Neural cell (in vitro differentiated cells): ENCODE measurements around the gene CNTNAP2. TPM values are rescaled to one million over a fixed set of nuclear protein-coding genes. Genes with fewer than 3 reads are reported as not detected.

Experiments used
- H2AFZ ChIP-seq: fragments of 200-600, 300-800 bp; sonication (generic), shearing (Covaris generic); 2 replicates; pipeline ENCODE4 v1.6.0; 2014; ENCODE audit warnings: low read depth, mild to moderate bottlenecking, antibody characterized with exemption, low read length, moderate library complexity
- H3F3A ChIP-seq: fragments of 200-600 bp; shearing (Covaris generic); 2 replicates; pipeline ENCODE4 v1.6.1; 2016; ENCODE audit warnings: mild to moderate bottlenecking, moderate library complexity, mixed read lengths, antibody characterized with exemption, low read length; ENCODE audit not compliant: insufficient read depth, poor library complexity, severe bottlenecking
- H3K27ac ChIP-seq: fragments of 200-600, 300-800 bp; sonication (generic), shearing (Covaris generic); 2 replicates; pipeline ENCODE4 v1.5.1; 2014; ENCODE audit warnings: mild to moderate bottlenecking, low read length, moderate library complexity
- H3K27me3 ChIP-seq: fragments of 300-800, 200-600 bp; sonication (generic), shearing (Covaris generic); 2 replicates; pipeline ENCODE4 v1.6.0; 2014; ENCODE audit warnings: mild to moderate bottlenecking, low read depth, low read length, moderate library complexity; ENCODE audit not compliant: insufficient read depth
- H3K36me3 ChIP-seq: fragments of 300-800, 200-600 bp; sonication (generic), shearing (Covaris generic); 2 replicates; pipeline ENCODE4 v1.5.1; 2014; ENCODE audit warnings: mild to moderate bottlenecking, antibody characterized with exemption, low read length, moderate library complexity; ENCODE audit not compliant: insufficient read depth
- H3K4me2 ChIP-seq: fragments of 300-800, 200-600 bp; sonication (generic), shearing (Covaris generic); 2 replicates; pipeline ENCODE4 v1.6.0; 2014; ENCODE audit warnings: mild to moderate bottlenecking, low read length
- H3K4me3 ChIP-seq: fragments of 300-800, 200-600 bp; sonication (generic), shearing (Covaris generic); 2 replicates; pipeline ENCODE4 v1.5.1; 2014; ENCODE audit warnings: mild to moderate bottlenecking, low read length, moderate library complexity
- H3K79me2 ChIP-seq: fragments of 200-600 bp; shearing (Covaris generic); replicated peaks from 2 replicates; pipeline ENCODE4 v1.6.0; 2014; ENCODE audit warnings: mild to moderate bottlenecking, low read length, moderate library complexity; ENCODE audit not compliant: insufficient read depth
- H3K9ac ChIP-seq: fragments of 300-800, 200-600 bp; sonication (generic), shearing (Covaris generic); 2 replicates; pipeline ENCODE4 v1.6.1; 2016; ENCODE audit warnings: mild to moderate bottlenecking, low read length, mixed read lengths
- H3K9me2 ChIP-seq: fragments of 200-600 bp; shearing (Covaris generic); 2 replicates; pipeline ENCODE4 v1.6.1; 2016; ENCODE audit warnings: mild to moderate bottlenecking, low read length, mixed read lengths; ENCODE audit not compliant: insufficient read depth
- H3K9me3 ChIP-seq: fragments of 200-600, 300-800 bp; sonication (generic), shearing (Covaris generic); 2 replicates; pipeline ENCODE4 v1.6.1; 2016; ENCODE audit warnings: mild to moderate bottlenecking, mixed run types, low read length, moderate library complexity, mixed read lengths
- H4K20me1 ChIP-seq: fragments of 200-600 bp; shearing (Covaris generic); 2 replicates; pipeline ENCODE4 v1.6.1; 2016; ENCODE audit warnings: mild to moderate bottlenecking, mixed run types; ENCODE audit not compliant: insufficient read depth
- CTCF ChIP-seq: fragments of 450-650 bp; IDR thresholded peaks from 2 replicates; pipeline ENCODE4 v1.5.1; 2014; ENCODE audit warnings: antibody characterized with exemption, mild to moderate bottlenecking, moderate library complexity; ENCODE audit not compliant: poor library complexity, severe bottlenecking
- EP300 ChIP-seq: fragments of 450-650 bp; conservative IDR thresholded peaks from 2 replicates; pipeline ENCODE4 v1.6.1; 2014; ENCODE audit warnings: antibody characterized with exemption, mild to moderate bottlenecking, moderate library complexity; ENCODE audit not compliant: poor library complexity, severe bottlenecking
- EZH2 ChIP-seq: fragments of 200-600, 300-800 bp; shearing (Covaris generic), sonication (generic); IDR thresholded peaks from 2 replicates; pipeline ENCODE4 v1.6.1; 2014; ENCODE audit warnings: antibody characterized with exemption, low read length, borderline replicate concordance, mild to moderate bottlenecking; ENCODE audit not compliant: insufficient read depth, poor library complexity, severe bottlenecking
- MXI1 ChIP-seq: fragments of 450-650 bp; conservative IDR thresholded peaks from 2 replicates; pipeline ENCODE4 v1.6.1; 2014; ENCODE audit warnings: antibody characterized with exemption, mild to moderate bottlenecking; ENCODE audit not compliant: poor library complexity, severe bottlenecking
- POLR2AphosphoS5 ChIP-seq: IDR thresholded peaks from 2 replicates; pipeline ENCODE4 v1.6.1; 2012
- RAD21 ChIP-seq: fragments of 450-650 bp; conservative IDR thresholded peaks from 2 replicates; pipeline ENCODE4 v1.6.1; 2014; ENCODE audit warnings: antibody characterized with exemption, mild to moderate bottlenecking, moderate library complexity
- SMC3 ChIP-seq: fragments of 450-650 bp; conservative IDR thresholded peaks from 2 replicates; pipeline ENCODE4 v1.6.1; 2014; ENCODE audit warnings: antibody characterized with exemption, mild to moderate bottlenecking, moderate library complexity; ENCODE audit not compliant: poor library complexity
- TAF1 ChIP-seq: IDR thresholded peaks from 2 replicates; pipeline ENCODE4 v1.6.1; 2012; ENCODE audit warnings: low read depth
- polyA plus RNA-seq: library from polyadenylated mRNA; depleted of rRNA; stranded (reverse); fragments of >200 nt; gene quantifications from 2 replicates; pipeline ENCODE4 v1.2.3, GENCODE V29; 2014
- TF ChIP-seq, protein P1 (sequence below): IDR thresholded peaks from 2 replicates; pipeline ENCODE4 v1.6.1; 2012; ENCODE audit warnings: borderline replicate concordance

CNTNAP2 gene
- polyA plus RNA-seq, 1 donor from 2014 or later, result 276 TPM

DNA sequence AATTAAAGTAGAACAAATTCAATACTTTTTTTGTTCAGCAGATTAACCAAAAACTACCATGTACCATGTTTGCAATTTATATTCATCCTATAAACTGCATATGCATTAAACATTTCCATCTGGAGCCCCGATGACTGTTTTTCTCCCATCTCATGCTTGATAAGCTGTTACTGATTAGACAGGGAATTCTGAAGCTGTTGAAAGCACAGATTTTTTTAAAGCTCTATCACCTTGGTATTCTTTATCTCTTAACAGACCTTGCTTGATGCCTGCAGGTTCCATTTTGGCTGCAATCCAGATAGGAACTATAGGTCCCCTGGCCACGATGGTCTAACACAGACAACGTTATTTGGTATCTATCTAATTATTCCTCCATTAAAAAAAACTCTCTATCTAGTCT is 961.7 kb downstream of the CNTNAP2 start:
- no peak overlapping the region for H2AFZ ChIP-seq
- no peaks in the 10 kb centered on the region for H3K9me2 ChIP-seq
- H4K20me1 ChIP-seq, result no peaks in the 10 kb centered on the region
- no peaks in the 10 kb centered on the region for H3K79me2 ChIP-seq
- no peak overlapping the region for H3K4me3 ChIP-seq
- no peaks in the 10 kb centered on the region for H3K9me3 ChIP-seq
- H3K4me2 ChIP-seq, result no peak overlapping the region
- no peak overlapping the region for H3K9ac ChIP-seq
- H3K27ac ChIP-seq, result no peak overlapping the region
- no peaks in the 10 kb centered on the region for H3K27me3 ChIP-seq
- no peaks in the 10 kb centered on the region for H3K36me3 ChIP-seq
- TF ChIP-seq, protein P1, sequence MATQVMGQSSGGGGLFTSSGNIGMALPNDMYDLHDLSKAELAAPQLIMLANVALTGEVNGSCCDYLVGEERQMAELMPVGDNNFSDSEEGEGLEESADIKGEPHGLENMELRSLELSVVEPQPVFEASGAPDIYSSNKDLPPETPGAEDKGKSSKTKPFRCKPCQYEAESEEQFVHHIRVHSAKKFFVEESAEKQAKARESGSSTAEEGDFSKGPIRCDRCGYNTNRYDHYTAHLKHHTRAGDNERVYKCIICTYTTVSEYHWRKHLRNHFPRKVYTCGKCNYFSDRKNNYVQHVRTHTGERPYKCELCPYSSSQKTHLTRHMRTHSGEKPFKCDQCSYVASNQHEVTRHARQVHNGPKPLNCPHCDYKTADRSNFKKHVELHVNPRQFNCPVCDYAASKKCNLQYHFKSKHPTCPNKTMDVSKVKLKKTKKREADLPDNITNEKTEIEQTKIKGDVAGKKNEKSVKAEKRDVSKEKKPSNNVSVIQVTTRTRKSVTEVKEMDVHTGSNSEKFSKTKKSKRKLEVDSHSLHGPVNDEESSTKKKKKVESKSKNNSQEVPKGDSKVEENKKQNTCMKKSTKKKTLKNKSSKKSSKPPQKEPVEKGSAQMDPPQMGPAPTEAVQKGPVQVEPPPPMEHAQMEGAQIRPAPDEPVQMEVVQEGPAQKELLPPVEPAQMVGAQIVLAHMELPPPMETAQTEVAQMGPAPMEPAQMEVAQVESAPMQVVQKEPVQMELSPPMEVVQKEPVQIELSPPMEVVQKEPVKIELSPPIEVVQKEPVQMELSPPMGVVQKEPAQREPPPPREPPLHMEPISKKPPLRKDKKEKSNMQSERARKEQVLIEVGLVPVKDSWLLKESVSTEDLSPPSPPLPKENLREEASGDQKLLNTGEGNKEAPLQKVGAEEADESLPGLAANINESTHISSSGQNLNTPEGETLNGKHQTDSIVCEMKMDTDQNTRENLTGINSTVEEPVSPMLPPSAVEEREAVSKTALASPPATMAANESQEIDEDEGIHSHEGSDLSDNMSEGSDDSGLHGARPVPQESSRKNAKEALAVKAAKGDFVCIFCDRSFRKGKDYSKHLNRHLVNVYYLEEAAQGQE, result no peak
- no peaks in the 10 kb centered on the region for H3F3A ChIP-seq

- Histone ChIP-seq H3K4me3 (no peak overlapping the region), H3K9me3 (no peaks in the 10 kb centered on the region), H2AFZ (no peak overlapping the region), H3K27ac (no peak overlapping the region), H3K27me3 (no peaks in the 10 kb centered on the region), H3K79me2 (no peaks in the 10 kb centered on the region), H3F3A (no peaks in the 10 kb centered on the region), H3K36me3 (no peaks in the 10 kb centered on the region), H4K20me1 (no peaks in the 10 kb centered on the region), H3K9ac (no peak overlapping the region), H3K4me2 (no peak overlapping the region), H3K9me2 (no peaks in the 10 kb centered on the region)
- TF ChIP-seq EZH2 (no peak), SMC3 (no peak), POLR2AphosphoS5 (no peak), EP300 (no peak)
- TF ChIP-seq, protein P1, result no peak
These were observed 962.5 kb downstream of the CNTNAP2 start for GRCh38 chr7:147079083-147079482.

DNA sequence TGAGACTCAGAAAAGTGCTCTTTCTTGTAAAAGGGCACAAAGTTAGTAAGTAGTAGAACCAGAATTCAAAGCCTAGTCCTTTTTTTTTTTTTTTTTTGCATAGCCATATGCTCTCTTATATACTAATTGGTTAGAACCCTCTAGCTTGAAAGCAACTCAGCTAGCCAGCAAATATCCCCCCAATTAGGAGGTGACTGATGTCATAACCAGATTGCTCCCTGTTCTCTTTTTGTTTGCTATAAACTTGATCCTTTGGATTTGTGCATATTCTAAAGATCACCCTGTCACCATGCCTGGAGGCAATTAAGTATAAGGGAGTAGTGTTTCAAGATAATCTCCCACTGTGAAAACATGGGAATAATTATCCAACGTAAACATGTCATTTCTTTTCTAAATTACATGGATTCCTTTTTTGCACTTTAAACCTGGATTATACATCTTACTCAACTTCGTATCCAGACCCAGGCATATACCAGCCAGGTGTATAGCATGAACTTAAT is 963.4 kb downstream of the CNTNAP2 start:
- Histone ChIP-seq H4K20me1 (no peaks in the 10 kb centered on the region), H3K27ac (no peak overlapping the region), H3K9me3 (no peaks in the 10 kb centered on the region), H3K9me2 (no peaks in the 10 kb centered on the region), H3K4me2 (no peak overlapping the region), H3K27me3 (no peaks in the 10 kb centered on the region), H3F3A (no peaks in the 10 kb centered on the region), H3K36me3 (no peaks in the 10 kb centered on the region), H3K79me2 (no peaks in the 10 kb centered on the region), H2AFZ (no peak overlapping the region), H3K9ac (no peak overlapping the region), H3K4me3 (no peak overlapping the region)
- TF ChIP-seq SMC3, result no peak
- no peak for TF ChIP-seq EP300
- TF ChIP-seq EZH2, result no peak
- no peak for TF ChIP-seq RAD21
- no peak for TF ChIP-seq MXI1
- no peak for TF ChIP-seq TAF1
- TF ChIP-seq CTCF, result no peak
